NCI-H2196 (cell line): ENCODE results near the gene UMOD.

Experiments
- DNase-seq: peaks from one replicate; lab custom pipeline; 2025; ENCODE audit not compliant: unreplicated experiment; lab: John Stamatoyannopoulos, UW

UMOD gene

DNA sequence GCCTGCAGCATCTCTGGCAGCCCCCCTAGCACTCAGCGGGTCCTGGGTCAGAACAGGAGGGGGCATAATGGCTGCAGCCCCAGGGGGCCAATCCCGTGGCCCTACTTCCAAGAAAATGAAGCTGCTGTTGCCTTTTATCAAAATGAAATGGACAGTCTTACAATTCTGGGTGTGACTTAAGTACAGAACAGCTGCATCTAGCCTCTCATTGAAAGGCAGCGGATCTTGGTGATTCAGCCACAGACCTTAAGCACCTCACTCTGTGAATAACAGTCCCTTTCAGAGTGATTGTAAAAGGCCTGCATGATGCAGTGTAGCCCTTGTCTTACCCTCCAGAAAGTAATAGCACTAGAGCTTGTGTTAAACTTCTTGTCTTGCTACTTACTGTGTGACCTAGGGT is 11.5 kb upstream of the UMOD start:
- no peak for DNase-seq

DNA sequence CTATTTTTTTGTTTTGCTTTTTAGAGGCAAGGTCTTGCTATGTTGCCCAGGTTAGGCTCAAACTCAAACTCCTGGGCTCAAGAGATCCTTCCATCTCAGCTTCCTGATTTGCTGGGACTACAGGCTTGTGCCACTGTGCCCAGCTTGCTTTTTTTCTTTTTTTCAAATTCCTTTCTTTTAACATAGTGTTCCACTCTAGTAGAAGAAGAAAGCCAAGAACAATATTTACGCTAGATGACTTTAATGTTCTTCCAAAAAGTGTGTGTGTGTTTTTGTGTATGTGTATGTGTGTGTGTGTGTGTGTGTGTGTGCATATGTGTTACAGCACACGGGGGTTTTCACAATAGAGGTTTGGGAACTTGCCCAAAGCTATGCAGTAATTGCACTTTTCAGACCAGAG is 10.7 kb upstream of the UMOD start:
- DNase-seq: no peak

DNA sequence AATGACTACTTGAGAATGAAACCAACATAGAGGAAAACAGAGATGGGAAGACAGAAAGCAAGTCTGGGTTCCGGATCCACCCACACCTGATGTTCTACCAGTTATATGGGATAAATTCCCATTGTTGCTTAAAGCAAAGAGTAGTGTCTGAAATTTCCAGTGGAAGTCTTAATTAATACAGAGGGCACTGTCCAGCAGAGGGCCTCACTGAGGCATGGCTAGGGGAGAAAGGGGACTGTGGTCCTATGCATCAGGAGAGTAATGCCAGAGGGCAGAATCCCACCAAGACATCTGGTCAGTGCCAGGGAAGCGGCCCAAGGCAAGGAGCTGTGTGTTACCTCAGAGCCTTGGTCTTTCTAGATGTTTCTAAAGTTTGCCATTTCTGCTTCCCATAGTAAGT is 7.5 kb upstream of the UMOD start:
- no peak for DNase-seq

DNA sequence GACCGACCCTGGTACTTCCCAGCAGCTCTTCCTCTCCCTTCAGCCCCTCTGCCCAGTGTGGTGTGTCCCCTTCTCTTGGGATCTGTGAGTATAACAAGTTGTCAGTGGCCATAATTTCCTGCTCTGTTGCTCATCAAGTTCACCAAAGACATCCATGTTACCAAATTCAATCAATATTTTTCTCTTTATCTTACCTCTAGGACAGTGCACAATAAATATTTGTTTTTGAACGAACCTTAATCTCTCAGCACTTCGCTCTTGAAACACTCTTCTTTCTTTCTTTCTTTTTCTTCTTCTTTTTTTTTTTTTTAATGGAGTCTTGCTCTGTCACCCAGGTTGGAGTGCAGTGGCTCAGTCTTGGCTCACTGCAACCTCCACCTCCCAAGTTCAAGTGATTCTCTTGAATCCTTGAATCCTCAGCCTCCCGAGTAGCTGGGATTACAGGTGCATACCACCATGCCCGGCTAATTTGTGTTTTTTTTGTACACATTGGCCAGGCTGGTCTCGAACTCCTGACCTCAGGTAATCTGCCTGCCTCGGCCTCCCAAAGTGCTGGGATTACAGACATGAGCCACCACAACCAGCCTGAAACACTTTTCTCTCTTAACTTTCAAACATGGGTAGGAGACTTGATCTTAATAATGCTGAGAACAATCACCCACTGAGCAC is 2.7 kb upstream of the UMOD start:
- no peak for DNase-seq

DNA sequence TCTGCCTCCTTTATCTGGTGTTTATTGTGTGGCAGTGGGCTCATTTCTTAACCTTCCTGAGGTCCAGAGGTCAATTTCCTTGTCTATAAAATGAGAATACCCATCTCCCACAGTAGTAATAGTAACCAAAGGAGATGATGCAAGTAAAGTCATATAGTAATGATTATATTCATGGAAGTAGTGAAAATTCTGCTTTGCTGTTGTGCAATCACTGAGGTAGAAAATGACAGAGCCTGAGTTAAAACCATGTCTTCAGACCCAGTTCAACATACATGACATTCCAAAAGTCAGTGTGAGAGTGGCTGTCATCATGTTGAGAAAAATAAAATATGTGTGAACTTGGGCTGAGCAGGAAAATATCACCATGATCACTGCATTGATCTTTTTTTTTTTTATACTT is 864 bp upstream of the UMOD start:
- DNase-seq: no peak

DNA sequence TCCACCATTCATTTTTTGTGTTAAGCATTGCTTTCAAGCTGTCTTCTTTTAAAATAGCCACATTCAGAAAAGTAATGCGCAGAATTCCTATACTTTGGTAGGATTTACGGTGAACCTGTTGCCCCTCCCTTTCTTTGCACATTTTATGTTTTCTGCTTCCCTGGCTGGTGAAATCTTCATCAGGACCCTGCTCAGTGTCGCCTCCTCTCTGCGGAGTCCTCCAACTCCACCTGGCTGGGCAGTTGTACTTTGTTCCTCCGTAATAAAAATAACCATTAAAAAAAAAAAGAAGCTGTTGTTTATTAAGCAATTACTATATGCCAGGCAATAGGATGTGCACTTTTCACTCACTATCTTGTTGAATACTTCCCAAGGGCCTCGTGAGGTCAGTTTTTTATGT is 2.9 kb downstream of the UMOD start:
- DNase-seq: no peak

DNA sequence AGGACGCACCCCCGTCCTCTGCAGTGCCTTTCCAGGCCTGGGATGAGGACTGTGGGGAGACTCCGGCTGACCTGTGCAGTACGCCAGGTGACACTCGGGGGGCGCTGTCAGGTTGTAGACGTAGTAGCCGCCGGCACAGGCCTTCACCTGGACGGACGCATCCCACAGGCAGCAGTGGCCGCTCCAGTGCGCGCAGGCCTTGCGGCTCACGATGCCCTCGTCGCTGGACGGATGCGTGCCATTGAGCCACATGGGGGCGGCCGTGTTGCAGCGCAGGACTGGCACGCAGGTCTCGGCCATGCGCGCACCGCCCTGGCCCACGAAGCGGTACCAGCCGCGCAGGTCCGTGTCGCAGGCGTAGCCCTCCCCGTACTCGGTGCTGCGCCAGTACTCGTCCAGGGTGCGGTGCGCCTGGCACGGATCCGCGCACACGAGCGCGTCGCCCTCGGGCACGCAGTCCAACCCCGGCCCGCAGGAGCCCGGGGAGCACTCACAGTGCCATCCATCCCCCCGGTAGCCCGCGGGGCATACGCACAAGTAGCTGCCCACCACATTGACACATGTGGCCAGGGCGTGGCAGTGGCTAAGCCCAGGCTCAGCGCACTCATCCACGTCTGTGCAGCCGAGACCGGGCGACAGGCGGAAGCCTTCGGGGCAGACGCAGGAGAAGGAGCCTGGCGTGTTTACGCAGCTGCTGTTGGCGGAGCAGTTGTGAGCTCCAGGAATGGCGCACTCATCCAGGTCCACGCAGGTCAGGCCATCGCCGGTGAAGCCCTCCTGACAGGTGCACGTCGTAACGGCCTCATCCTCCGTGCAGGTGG is 3.9 kb downstream of the UMOD start:
- no peak for DNase-seq

DNA sequence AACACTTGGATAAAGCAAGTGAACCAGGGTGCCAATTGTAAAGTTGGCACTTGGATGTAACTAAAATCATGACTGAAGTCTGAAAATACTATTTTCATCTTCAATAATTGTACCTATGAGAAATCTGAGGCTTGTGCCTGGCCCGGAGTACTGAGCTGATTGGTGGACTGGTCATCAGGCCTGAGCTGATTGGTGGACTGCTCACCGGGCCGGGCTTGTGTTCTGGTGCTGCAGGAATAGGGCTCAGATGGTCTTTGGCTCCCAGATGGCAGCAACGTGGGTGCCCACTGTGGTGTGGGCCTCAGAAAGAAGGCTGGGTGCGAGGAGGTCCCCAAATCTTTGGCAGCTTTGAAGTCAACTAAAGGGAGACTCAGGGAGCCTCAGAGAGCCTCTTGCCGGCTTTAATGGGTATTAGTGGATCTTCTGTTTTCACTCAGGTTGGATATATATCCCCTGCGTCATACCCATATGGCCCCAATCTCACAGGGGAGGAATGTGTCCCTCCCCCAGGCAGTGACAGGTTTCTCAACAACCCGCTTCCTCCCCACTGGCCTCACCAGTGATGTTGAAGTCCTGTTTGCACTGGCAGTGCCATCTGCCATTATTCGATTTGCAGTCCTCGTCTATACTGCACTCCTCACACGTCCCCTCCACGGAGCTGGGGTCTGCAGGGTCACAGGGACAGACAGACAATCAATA is 4.7 kb downstream of the UMOD start:
- DNase-seq: no peak

DNA sequence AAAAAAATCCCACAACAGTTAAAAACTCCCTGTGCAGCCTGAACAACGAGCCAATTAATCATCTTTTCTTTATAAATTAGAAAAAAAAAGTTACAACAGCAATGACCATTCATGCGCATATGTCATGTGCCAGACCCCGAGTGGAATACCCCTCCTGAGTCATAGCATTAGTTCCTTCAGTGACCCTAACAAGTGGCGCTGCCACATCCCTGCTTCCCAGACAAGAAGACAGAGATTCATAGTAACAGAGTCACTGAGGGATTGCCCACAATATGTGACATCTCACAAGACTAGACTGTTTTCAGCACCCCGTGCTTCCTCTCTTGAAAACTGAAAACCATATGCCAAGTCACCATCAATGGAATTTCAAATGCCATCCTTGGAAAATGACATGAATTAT is 7.9 kb downstream of the UMOD start:
- no peak for DNase-seq

DNA sequence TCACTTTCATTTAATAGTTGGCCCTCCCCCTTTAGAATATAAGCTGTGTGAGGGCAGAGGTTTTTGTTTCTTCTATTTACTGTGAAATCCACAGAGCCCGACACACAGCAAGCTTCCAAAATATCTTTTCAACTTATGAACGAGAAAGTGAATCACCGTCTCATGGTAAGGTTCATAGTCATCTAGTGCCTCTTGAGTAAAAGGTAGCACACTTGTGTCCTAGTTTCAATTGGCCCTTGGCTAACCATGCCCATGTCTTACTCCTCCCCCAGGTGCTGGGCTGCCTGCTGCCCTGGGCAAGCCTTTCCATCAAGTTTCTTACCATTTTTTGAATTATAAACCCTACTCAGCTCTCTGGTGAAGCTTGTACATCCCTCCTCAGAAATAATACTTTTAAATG is 12.8 kb downstream of the UMOD start:
- DNase-seq: no peak

DNA sequence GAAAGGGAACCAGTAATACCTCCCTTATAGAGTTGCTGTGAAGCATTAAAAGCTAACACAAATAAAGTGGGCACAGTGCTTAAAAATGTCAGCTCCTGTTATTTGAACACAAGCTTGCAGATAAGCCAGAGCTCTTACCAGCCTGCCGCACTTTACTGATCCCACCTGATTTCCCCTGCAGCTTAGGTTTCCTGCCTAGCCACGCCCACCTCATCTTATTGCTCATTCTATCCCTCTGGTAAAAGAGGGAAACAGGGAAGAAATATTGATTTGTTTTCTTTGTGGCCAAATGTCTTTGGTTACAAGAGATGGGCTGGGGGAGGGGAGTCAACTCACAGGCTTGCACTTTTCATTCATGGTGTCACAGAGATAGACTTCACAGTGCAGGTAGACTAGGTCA is 15.6 kb downstream of the UMOD start:
- no peak for DNase-seq

DNA sequence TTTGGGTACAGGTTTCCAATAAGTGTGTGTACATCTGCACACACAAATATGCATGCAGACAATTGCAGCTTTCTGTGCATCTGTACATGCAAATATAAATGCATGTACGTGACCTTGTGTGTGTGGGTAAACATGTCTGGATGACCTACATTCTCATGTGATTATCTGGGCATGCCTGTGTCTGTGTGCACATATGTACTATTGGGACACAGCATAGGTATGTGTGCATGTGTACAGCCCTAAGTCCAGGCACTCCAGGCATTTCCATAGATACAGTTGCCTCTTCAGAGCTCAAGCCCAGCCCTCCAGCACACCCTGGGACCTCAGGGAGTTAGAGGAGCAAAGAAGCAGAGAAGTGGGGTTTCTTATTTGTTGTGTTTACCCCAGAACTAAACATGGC is 18.1 kb downstream of the UMOD start:
- no peak for DNase-seq

DNA sequence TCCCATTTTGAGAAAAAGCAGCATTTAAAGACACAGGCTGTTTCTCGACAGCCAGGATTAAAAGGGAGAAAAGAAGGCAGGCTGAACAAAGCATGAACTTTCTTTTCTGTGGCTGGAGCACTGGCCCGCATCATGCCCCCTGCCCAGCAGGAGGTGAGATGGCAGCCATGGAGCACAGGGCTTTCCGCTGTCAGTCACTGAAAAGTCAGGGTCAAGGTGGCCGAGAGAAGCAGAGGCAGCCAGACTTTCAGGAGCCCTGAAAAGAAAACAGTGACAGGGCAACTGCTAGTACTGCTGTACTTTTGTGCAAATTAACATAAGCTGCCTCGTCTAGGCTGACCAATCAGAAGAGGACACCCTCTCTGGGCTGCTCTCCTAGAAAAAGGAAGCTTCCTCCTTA is 19.4 kb downstream of the UMOD start:
- DNase-seq: no peak

DNA sequence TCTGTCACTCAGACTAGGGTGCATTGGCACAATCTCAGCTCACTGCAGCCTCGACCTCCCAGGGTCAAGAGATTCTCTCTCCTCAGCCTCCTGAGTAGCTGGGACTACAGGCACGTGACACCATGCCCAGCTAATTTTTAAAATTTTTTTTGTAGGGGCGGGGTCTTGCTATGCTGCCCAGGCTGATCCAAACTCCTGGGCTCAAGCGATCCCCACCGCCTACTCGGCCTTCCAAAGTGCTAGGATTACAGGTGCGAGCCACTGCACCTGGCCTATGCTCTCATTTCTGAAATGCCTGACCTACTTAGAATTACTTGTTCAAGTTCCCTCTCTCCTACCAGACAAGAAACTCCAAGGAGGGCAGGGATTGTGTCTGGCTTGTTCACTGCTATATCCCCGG is 20.1 kb downstream of the UMOD start:
- no peak for DNase-seq

DNA sequence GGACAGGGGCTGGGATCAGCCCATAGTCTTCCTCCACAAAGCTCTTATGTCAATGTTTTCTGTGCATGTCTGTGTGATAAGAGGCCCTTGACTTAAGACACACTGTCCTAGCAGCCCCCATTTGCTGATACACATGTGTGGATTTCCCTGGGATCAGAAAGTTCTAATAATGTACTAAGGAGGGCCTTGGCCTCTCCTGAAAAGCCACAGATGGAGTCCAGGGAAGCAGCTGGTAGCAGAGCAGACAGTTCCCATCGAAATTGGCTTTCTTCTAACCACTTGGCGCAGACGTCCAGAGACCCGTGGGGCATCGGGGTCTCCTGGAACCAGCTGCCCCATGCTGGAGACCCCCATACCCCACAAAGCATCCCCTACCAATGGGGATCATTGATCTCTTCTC is 20.9 kb downstream of the UMOD start:
- DNase-seq: no peak

DNA sequence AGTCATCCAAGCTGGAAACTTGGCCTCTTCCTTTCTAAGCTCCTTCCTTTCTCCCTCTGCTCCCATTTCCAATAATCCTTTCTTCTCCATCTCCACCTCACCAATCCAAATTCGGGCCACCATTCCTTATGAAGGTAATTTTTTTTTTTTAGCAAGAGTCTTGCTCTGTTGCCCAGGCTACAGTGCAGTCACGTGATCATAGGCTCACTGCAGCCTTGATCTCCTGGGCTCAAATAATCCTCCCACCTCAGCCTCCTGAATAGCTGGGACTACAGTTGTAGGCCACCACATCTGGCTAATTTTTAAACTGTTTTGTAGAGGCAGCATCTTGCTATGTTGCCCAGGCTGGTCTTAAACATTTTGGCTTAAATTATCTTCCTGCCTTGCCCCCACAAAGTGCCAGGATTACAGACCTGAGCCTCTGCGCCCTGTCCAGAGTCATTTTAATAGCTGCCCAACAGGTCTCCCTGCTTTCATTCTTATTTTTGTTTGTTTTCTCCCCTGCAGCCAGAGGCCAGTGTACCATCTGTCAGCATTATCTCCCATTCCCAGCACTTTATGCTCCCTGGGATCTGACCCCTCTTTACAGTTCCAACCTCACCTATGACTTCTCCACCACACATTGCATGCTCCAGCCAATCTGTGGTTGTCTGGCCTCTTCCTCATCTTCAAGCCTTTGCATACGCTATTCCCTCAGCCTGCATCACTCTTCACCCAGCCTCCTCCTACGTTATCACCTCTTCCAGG is 22.9 kb downstream of the UMOD start:
- DNase-seq: no peak

DNA sequence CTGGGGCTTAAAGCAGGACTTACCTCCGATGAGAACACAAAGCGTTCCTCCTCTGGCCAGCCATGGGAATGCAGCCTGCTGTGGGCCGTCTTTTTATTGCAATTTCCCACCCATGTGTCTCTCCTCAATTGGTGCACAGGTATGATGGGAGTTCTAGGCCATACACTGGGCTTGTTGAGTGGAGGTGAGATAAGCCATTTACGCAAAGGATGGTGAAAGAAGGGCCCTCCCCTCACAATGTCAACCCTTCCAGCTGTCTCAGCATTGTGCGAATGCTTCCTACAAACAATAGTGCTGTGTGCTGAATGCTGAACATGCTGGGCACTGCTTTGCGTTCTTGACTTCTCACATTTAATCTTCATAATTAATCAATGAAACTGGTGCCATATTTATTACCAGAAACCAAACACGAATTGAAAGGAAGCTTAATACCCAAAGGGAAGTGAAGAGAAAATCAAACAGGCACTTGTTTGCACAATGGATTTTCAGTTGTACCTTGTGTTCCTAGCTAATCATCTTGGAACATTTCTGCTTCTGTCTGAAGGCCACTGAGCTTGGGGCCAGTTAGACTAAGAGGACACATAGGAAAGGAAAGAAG is 25.0 kb downstream of the UMOD start, which contains the start of gene GP2:
Gene GP2 (minus strand): TSS at position 70 of the 598 bp plus-strand sequence. CDS start 1,082 bp downstream, outside the sequence.
- no peak for DNase-seq

DNA sequence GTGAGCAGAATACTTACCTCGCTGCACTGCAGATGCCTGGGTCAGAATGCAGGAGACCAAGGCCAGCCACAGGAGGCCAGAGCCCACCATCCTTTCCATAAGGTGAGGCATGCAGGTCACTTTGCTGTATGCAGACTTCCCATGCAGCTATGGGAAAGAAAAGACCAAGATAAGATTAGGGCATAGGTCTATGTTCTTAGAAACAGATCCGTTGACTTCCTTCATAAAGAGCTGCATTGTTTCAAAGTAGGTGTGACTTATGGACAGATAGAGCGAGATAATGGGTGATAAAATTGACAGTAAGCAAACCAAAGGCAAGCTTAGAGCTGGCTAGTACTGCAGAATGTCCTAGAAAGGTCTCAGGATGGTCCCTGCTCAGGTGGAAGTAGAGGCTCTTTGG is 26.2 kb downstream of the UMOD start:
- no peak for DNase-seq

DNA sequence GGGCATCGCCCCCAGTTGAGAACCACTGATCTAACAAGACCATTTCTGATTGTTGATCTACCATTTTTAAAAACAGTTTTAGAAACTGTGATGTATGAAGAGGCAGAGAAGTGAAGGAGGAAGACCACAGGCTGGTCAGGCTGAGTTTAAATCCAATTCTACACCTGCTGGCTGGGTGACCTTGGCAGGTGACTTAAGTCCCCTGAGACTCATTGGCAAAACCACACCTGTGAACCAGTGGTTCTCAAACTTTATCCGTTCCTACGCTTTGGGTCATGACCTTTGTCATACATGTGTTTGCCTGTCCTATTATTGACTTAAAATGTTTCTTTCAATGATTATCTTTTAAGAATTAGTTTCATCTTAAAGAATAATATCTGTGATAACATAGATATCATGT is 27.5 kb downstream of the UMOD start:
- no peak for DNase-seq

DNA sequence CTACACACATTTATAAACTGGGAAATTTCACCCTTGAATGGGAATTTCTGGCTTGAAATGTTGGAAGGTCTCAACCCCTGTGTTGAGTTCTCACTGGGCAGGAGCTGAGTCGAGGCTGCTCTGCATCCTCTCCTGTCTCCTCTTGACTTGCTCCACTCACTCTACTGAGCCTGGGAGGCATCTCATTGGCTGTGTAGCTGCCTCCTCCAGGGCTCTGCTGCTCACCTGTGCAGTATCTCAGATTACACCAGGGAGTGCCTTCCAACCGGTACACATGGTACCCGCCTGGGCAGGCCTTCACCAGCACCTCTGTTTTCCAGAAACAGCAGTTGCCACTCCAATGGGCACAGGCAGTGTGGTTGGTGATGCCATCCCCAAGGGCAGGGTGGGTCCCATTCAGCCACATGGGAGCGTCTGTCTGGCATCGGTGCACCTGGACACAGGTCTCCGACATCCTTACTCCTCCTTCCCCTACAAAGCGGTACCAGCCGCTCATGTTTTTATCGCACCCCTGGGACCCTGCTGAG is 28.9 kb downstream of the UMOD start:
- peak; percentile 39 for DNase-seq

DNA sequence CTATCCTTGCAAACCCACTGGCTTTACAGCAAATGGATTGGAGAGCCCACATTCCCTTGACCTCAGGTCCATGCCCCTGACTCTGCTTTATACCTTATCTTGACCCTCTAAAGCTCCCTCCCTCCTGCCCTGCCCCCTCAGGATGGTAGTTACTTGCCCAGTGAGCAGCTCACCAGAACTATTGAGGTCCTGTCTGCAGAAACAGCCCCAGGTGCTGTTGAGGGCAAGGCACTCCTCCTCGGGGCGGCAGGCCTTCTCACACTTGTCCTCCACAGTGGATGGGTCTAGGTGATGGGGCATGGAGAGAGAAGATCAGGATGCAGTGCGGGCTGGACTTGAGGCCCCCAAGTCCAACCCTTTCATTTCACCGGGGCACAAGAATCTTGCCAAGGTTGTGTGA is 29.8 kb downstream of the UMOD start:
- DNase-seq: no peak
